Heart left ventricle (tissue), 13 donors: ENCODE measurements around the gene NFYA.

Experiments used
- CTCF ChIP-seq, 12 donors: fragments of 200-600 bp; sonication (generic) in 4 of 12; IDR thresholded peaks; one replicate each; pipeline versions ENCODE4 v1.5.0 to v1.8.0; 2018 to 2022; ENCODE audit warnings: antibody characterized with exemption in 12 of 12, mild to moderate bottlenecking in 5 of 12
- POLR2A ChIP-seq, 2 donors: fragments of 450-650 bp; IDR thresholded peaks; one replicate each; pipeline ENCODE4 v1.6.1; 2017; ENCODE audit warnings: antibody characterized with exemption in 2 of 2, mild to moderate bottlenecking in 2 of 2, moderate library complexity in 2 of 2
- donor health status: ischemic (EF 13 %, LVEDD 7.1; RV severe dilation, severe dysfunction).
- donor health status: DM: no; HTN: yes; CAD: no.
- donor health status: DM: no; HTN: no; CAD: no.
- donor health status: ischemic (EF 25% LVEDD 6.9; RV normal size, moderate dysfunction).
- donor health status: ischemic (EF 25% LVEDD 5.7; RV mildly dilated, moderate dysfunction).
- donor health status: ischemic (EF 35%, LVEDD 5.7; RV mildly dilated, moderate dysfunction).
- donor health status: nonischemic (EF 11% LVEDD 7.7; RV severe dilation, severe dysfunction).
- donor health status: DM: yes; HTN: yes; CAD: no.
- donor health status: PGD.
- donor health status: ischemic (EF 29% LVEDD 5.4; RV normal size, mild dysfunction).
- donor health status: nonischemic (EF 23%, LVEDD 6.1; RV moderate dilation, normal function).

GRCh38 chr6:41136911-41137310 lies 64.1 kb downstream of the NFYA start:
- TF ChIP-seq CTCF (IDR thresholded peaks at IDR 0.05) (no peak), POLR2A (IDR thresholded peaks at IDR 0.05) (no peak)
